ENCODE measurements around the gene PEAK1. TPM values are rescaled to one million over a fixed set of nuclear protein-coding genes. Genes with fewer than 3 reads are reported as not detected.
"Not testable (repeated sequence)": the region's sequence is repeated elsewhere in the genome, so short reads cannot be mapped to it uniquely, and the experiment has no call there.

Gene PEAK1
- total RNA-seq, 4 donors from 2014 or later: 51.1 to 82.2 (median 58.1) TPM

GRCh38 chr15:77406846-77407245, 13.1 kb downstream of the PEAK1 start:
- Histone ChIP-seq H3K4me1 (peaks cover 0 to 49% (median 15%) of the 10 kb centered on the region in 4 donors), H3K27me3 (no peaks in the 10 kb centered on the region), H3K9me3 (no peaks in the 10 kb centered on the region), H3K36me3 (no peaks in the 10 kb centered on the region), H3K27ac (no peak overlapping the region), H3K4me3 (no peak overlapping the region)
- TF ChIP-seq POLR2A (IDR thresholded peaks at IDR 0.05) (no peak), POLR2AphosphoS5 (IDR thresholded peaks at IDR 0.05) (no peak), EP300 (IDR thresholded peaks at IDR 0.05; ENCODE audit: low read depth) (no peak)
- TF ChIP-seq, protein P1, sequence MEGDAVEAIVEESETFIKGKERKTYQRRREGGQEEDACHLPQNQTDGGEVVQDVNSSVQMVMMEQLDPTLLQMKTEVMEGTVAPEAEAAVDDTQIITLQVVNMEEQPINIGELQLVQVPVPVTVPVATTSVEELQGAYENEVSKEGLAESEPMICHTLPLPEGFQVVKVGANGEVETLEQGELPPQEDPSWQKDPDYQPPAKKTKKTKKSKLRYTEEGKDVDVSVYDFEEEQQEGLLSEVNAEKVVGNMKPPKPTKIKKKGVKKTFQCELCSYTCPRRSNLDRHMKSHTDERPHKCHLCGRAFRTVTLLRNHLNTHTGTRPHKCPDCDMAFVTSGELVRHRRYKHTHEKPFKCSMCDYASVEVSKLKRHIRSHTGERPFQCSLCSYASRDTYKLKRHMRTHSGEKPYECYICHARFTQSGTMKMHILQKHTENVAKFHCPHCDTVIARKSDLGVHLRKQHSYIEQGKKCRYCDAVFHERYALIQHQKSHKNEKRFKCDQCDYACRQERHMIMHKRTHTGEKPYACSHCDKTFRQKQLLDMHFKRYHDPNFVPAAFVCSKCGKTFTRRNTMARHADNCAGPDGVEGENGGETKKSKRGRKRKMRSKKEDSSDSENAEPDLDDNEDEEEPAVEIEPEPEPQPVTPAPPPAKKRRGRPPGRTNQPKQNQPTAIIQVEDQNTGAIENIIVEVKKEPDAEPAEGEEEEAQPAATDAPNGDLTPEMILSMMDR (IDR thresholded peaks at IDR 0.05): no peak
- DNase-seq: no peak
- in situ Hi-C loops (cut with MboI; ENCODE audit: low pct_ligation_motif_present in 1 of 4, low pct_unique_long_range_greater_than_20kb in 1 of 4, low sequenced_read_pairs in 3 of 4) (no loop called here), intact Hi-C loops (cut with DNase I; ENCODE audit: low total_unique reads) (no loop called here)
- WGBS, 2 donors (ENCODE audit: low coverage in 1 of 2): 87 to 92% methylated on average over 4 of the region's 4 CpGs

DNA sequence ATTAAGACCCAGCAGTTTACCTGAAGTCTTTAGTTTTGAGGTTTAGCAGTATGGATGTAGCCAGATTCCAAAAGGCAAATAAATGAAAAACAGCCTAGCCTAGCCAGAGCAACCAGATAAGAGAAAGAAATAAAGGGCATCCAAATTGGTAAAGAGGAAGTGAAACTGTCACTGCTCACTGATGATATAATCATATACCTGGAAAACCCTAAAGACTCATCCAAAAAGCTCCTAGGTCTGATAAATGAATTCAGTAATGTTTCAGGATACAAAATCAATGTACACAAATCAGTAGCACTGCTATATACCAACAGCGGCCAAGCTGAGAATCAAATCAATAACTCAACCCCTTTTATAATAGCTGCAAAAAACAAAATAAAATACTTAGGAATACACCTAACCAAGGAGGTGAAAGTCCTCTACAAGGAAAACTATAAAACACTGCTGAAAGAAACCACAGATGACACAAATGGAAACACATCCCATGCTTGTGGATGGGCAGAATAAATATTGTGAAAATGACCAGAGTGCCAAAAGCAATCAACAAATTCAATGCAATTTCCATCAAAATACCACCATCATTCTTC, 13.6 kb downstream of the PEAK1 start:
- DNase-seq; H3K9me3 ChIP-seq; H3K27me3 ChIP-seq; H3K4me3 ChIP-seq; H3K27ac ChIP-seq; intact Hi-C loops (cut with DNase I; ENCODE audit: low total_unique reads); H3K36me3 ChIP-seq; in situ Hi-C loops (cut with MboI; ENCODE audit: low pct_ligation_motif_present in 1 of 4, low pct_unique_long_range_greater_than_20kb in 1 of 4, low sequenced_read_pairs in 3 of 4): not testable (repeated sequence)
- WGBS, 2 donors (ENCODE audit: low coverage in 1 of 2): 85 to 94% methylated on average over 1 of the region's 1 CpG
- peaks cover 0 to 44% (median 13%) of the 10 kb centered on the region in 4 donors for H3K4me1 ChIP-seq

- no peaks in the 10 kb centered on the region for H3K36me3 ChIP-seq
- in situ Hi-C loops (cut with MboI; ENCODE audit: low pct_ligation_motif_present in 1 of 4, low pct_unique_long_range_greater_than_20kb in 1 of 4, low sequenced_read_pairs in 3 of 4) (no loop called here), intact Hi-C loops (cut with DNase I; ENCODE audit: low total_unique reads) (no loop called here)
- no peak for DNase-seq
- H3K9me3 ChIP-seq: peaks cover 19 to 20% of the 10 kb centered on the region in 2 donors
- peaks cover 0 to 20% (median 2%) of the 10 kb centered on the region in 4 donors for H3K4me1 ChIP-seq
- H3K27me3 ChIP-seq: no peaks in the 10 kb centered on the region
- TF ChIP-seq, protein P1 (IDR thresholded peaks at IDR 0.05): no peak
- TF ChIP-seq POLR2AphosphoS5 (IDR thresholded peaks at IDR 0.05): no peak
- no peak for TF ChIP-seq POLR2A (IDR thresholded peaks at IDR 0.05)
- no peak for TF ChIP-seq EP300 (IDR thresholded peaks at IDR 0.05; ENCODE audit: low read depth)
- WGBS, 2 donors (ENCODE audit: low coverage in 1 of 2): 20 to 40% methylated on average over 1 of the region's 1 CpG
- no peak overlapping the region for H3K4me3 ChIP-seq
- H3K27ac ChIP-seq: no peak overlapping the region
Measured at GRCh38 chr15:77402740-77403379, 17.0 kb downstream of the PEAK1 start.

DNA sequence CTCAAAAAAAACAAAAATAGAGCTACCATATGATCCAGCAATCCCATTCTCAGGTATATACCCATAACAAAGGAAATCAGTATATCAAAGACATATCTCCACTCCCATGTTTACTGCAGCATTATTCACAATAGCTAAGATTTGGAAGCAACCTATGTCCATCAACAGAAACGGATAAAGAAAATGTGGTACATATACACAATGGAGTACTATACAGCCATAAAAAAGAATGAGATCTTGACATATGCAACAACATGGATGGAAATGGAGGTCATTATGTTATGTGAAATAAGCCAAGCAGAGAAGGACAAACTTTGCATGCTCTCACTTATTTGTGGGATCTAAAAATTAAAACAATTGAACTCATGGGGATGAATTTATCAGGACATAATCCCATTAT, 19.6 kb downstream of the PEAK1 start:
- Histone ChIP-seq H3K27me3 (no peaks in the 10 kb centered on the region), H3K27ac (no peak overlapping the region), H3K4me3 (no peak overlapping the region), H3K4me1 (peaks cover 0 to 9% (median 2%) of the 10 kb centered on the region in 4 donors), H3K9me3 (peaks cover 28 to 29% of the 10 kb centered on the region in 2 donors), H3K36me3 (no peaks in the 10 kb centered on the region)
- WGBS, 2 donors (ENCODE audit: low coverage in 1 of 2): 100% methylated on average over 1 of the region's 1 CpG; no CpG with 5 or more reads in 1 of the 2 donors
- in situ Hi-C loops (cut with MboI; ENCODE audit: low pct_ligation_motif_present in 1 of 4, low pct_unique_long_range_greater_than_20kb in 1 of 4, low sequenced_read_pairs in 3 of 4) (no loop called here), intact Hi-C loops (cut with DNase I; ENCODE audit: low total_unique reads) (no loop called here)
- no peak for TF ChIP-seq POLR2AphosphoS5 (IDR thresholded peaks at IDR 0.05)
- no peak for TF ChIP-seq EP300 (IDR thresholded peaks at IDR 0.05; ENCODE audit: low read depth)
- TF ChIP-seq POLR2A (IDR thresholded peaks at IDR 0.05): no peak
- TF ChIP-seq, protein P1 (IDR thresholded peaks at IDR 0.05): no peak
- DNase-seq: no peak
